ENCODE measurements around the gene C11orf86. TPM values are rescaled to one million over a fixed set of nuclear protein-coding genes. Genes with fewer than 3 reads are reported as not detected.
"Not testable (repeated sequence)": the region's sequence is repeated elsewhere in the genome, so short reads cannot be mapped to it uniquely, and the experiment has no call there.

The C11orf86 gene
- total and polyA plus RNA-seq, 2 donors (not counting 3 experiments of a cell fraction or from before 2014, with no cell fraction given): not detected

- intact Hi-C loops (cut with micrococcal nuclease): no loop called here
- POLR2A ChIA-PET: no interaction called here
- BruUV-seq (replicated peaks): no TSS peak
These were observed 27.9 kb downstream of the C11orf86 start for GRCh38 chr11:67002921-67003411.

GRCh38 chr11:67005200-67005599 lies 30.1 kb downstream of the C11orf86 start:
- H3K36me3 ChIP-seq (ENCODE audit: control insufficient read depth in 2 of 2, extremely low read depth in 1 of 2, insufficient read depth in 2 of 2, low read length in 2 of 2); H3K4me1 ChIP-seq (ENCODE audit: control insufficient read depth, extremely low read depth, insufficient read depth, low read length); BruUV-seq (replicated peaks); dilution Hi-C loops (cut with MboI; ENCODE audit: extremely low pct_ligation_motif_present, low sequenced_read_pairs); DNase-seq (ENCODE audit: low read depth, low spot score); H3K4me2 ChIP-seq (ENCODE audit: insufficient read depth, low read length); H3K4me3 ChIP-seq (replicated peaks in 1 of 3; ENCODE audit: insufficient read depth in 1 of 3, low read depth in 1 of 3, low read length in 3 of 3); FAIRE-seq; H3K27ac ChIP-seq (ENCODE audit: insufficient read depth, low read depth, low read length); H3K79me2 ChIP-seq (ENCODE audit: control insufficient read depth, insufficient read depth, low read length); H4K20me1 ChIP-seq (replicated peaks; ENCODE audit: control insufficient read depth, extremely low read depth, insufficient read depth, low read length); H2AFZ ChIP-seq (ENCODE audit: low read depth, low read length); H3K9me1 ChIP-seq (replicated peaks; ENCODE audit: control insufficient read depth, extremely low read depth, insufficient read depth, low read length); H3K27me3 ChIP-seq (ENCODE audit: control insufficient read depth in 2 of 2, insufficient read depth in 2 of 2, low read length in 2 of 2); intact Hi-C loops (cut with micrococcal nuclease); H3K9me3 ChIP-seq (replicated peaks; ENCODE audit: control insufficient read depth, insufficient read depth, low read length); H3K9ac ChIP-seq (replicated peaks; ENCODE audit: extremely low read depth, insufficient read depth, low read length): not testable (repeated sequence)
- CTCF ChIA-PET: interaction anchor here (0.9 kb wide), 1 partner anchor 13 kb away, joined by 3 read pairs; no protein-coding TSS in a partner anchor
- POLR2A ChIA-PET: interaction anchor here (0.5 kb wide), 1 partner anchor 18 kb away, joined by 8 read pairs; no protein-coding TSS in a partner anchor

More at GRCh38 chr11:67002921-67003411, 27.9 kb downstream of the C11orf86 start:
- CTCF ChIA-PET: interaction anchor here (1.1 kb wide), 1 partner anchor 19 kb away, joined by 4 read pairs; no protein-coding TSS in a partner anchor
- TF ChIP-seq JUN (IDR thresholded peaks at IDR 0.05; ENCODE audit: borderline replicate concordance, insufficient read depth, insufficient read length, low read depth) (no peak), EZH2 (IDR thresholded peaks at IDR 0.05; ENCODE audit: borderline replicate concordance, low read depth, low read length, severe bottlenecking) (no peak), POLR2AphosphoS5 (IDR thresholded peaks at IDR 0.05; ENCODE audit: insufficient read depth, low read depth, low read length) (no peak), GATA2 (IDR thresholded peaks at IDR 0.05; ENCODE audit: insufficient read depth, insufficient read length, low read depth, low read length) (no peak), POLR2A (IDR thresholded peaks at IDR 0.05; ENCODE audit: low read depth, low read length) (no peak), FOS (IDR thresholded peaks at IDR 0.05; ENCODE audit: borderline replicate concordance, insufficient read depth, low read length) (no peak), MYC (IDR thresholded peaks at IDR 0.05; ENCODE audit: low read depth, low read length) (no peak), CTCF (IDR thresholded peaks at IDR 0.05; ENCODE audit: extremely low read depth in 1 of 2, insufficient read depth in 1 of 2, low read depth in 1 of 2, low read length in 2 of 2) (no peak)
- TF ChIP-seq, protein P1, sequence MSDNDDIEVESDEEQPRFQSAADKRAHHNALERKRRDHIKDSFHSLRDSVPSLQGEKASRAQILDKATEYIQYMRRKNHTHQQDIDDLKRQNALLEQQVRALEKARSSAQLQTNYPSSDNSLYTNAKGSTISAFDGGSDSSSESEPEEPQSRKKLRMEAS (IDR thresholded peaks at IDR 0.05; ENCODE audit: insufficient read depth, insufficient read length): no peak
- H3K4me2 ChIP-seq (ENCODE audit: insufficient read depth, low read length): no peak overlapping the region
- no peak for FAIRE-seq
- dilution Hi-C loops (cut with MboI; ENCODE audit: extremely low pct_ligation_motif_present, low sequenced_read_pairs): no loop called here
- no peaks in the 10 kb centered on the region for H4K20me1 ChIP-seq (replicated peaks; ENCODE audit: control insufficient read depth, extremely low read depth, insufficient read depth, low read length)
- H3K79me2 ChIP-seq (ENCODE audit: control insufficient read depth, insufficient read depth, low read length): no peaks in the 10 kb centered on the region
- H3K9me3 ChIP-seq (replicated peaks; ENCODE audit: control insufficient read depth, insufficient read depth, low read length): no peaks in the 10 kb centered on the region
- no peak overlapping the region for H3K4me3 ChIP-seq (replicated peaks in 1 of 3; ENCODE audit: insufficient read depth in 1 of 3, low read depth in 1 of 3, low read length in 3 of 3)
- DNase-seq (ENCODE audit: low read depth, low spot score): no peak
- H3K9ac ChIP-seq (replicated peaks; ENCODE audit: extremely low read depth, insufficient read depth, low read length): no peak overlapping the region
- H3K27ac ChIP-seq (ENCODE audit: insufficient read depth, low read depth, low read length): no peak overlapping the region
- H3K27me3 ChIP-seq (ENCODE audit: control insufficient read depth in 2 of 2, insufficient read depth in 2 of 2, low read length in 2 of 2): no peaks in the 10 kb centered on the region
- no peak overlapping the region for H2AFZ ChIP-seq (ENCODE audit: low read depth, low read length)
- no peaks in the 10 kb centered on the region for H3K4me1 ChIP-seq (ENCODE audit: control insufficient read depth, extremely low read depth, insufficient read depth, low read length)
- no peaks in the 10 kb centered on the region for H3K9me1 ChIP-seq (replicated peaks; ENCODE audit: control insufficient read depth, extremely low read depth, insufficient read depth, low read length)
- no peaks in the 10 kb centered on the region for H3K36me3 ChIP-seq (ENCODE audit: control insufficient read depth in 2 of 2, extremely low read depth in 1 of 2, insufficient read depth in 2 of 2, low read length in 2 of 2)
